GM12892 (cell line): ENCODE measurements around the gene MS4A5.

Experiments
- POLR2A ChIP-seq: IDR thresholded peaks from 2 replicates; pipeline ENCODE4 v1.6.1; 2011; ENCODE audit warnings: low read depth, low read length, control low read depth
- TAF1 ChIP-seq: IDR thresholded peaks from 2 replicates; pipeline ENCODE4 v1.6.1; 2011; ENCODE audit warnings: low read depth, mild to moderate bottlenecking, control low read depth, low read length, borderline replicate concordance

- TF ChIP-seq TAF1: no peak
- no peak for TF ChIP-seq POLR2A
Measured at GRCh38 chr11:60433401-60433800, 4.0 kb downstream of the MS4A5 start.
